ENCODE data around the gene EPHA2. TPM values are rescaled to one million over a fixed set of nuclear protein-coding genes. Genes with fewer than 3 reads are reported as not detected.

EPHA2 gene
- total RNA-seq, 1 experiment from 2014 or later: 91.6 TPM

GRCh38 chr1:16180291-16180824 is 24.5 kb upstream of the EPHA2 start:
- peak; percentile 54 for DNase-seq (ENCODE audit: low spot score)
- H3K9me3 ChIP-seq (ENCODE audit: low read depth, low read length, poor library complexity, severe bottlenecking): no peaks in the 10 kb centered on the region
- no peaks in the 10 kb centered on the region for H3K36me3 ChIP-seq (ENCODE audit: insufficient read depth, low read length, poor library complexity, severe bottlenecking)
- H3K27me3 ChIP-seq (replicated peaks; ENCODE audit: insufficient read depth, low read depth, low read length, poor library complexity): no peaks in the 10 kb centered on the region
- TF ChIP-seq EZH2 (IDR thresholded peaks at IDR 0.05; ENCODE audit: borderline replicate concordance, low read depth, low read length, poor library complexity, severe bottlenecking) (no peak), CTCF (conservative IDR thresholded peaks at IDR 0.05; ENCODE audit: low read depth, low read length) (no peak)
- no peak overlapping the region for H3K4me3 ChIP-seq (ENCODE audit: low read depth, low read length, poor library complexity, severe bottlenecking)
- intact Hi-C loops (cut with micrococcal nuclease; ENCODE audit: unreplicated experiment): no loop called here
- POLR2A ChIA-PET (ENCODE audit: low non-redundant PET): no interaction called here
- no peak overlapping the region for H3K27ac ChIP-seq (ENCODE audit: low read depth, low read length, poor library complexity, severe bottlenecking)
- BruUV-seq (replicated peaks): no TSS peak
- CTCF ChIA-PET: interaction anchor here (1.4 kb wide), 1 partner anchor 101 kb away, joined by 8 read pairs; no protein-coding TSS in a partner anchor
- peaks cover 16% of the 10 kb centered on the region for H3K4me1 ChIP-seq (ENCODE audit: insufficient read depth, low read length, poor library complexity, severe bottlenecking)

- no peak overlapping the region for H3K4me3 ChIP-seq (ENCODE audit: low read depth, low read length, poor library complexity, severe bottlenecking)
- CTCF ChIA-PET: no interaction called here
- H3K4me1 ChIP-seq (ENCODE audit: insufficient read depth, low read length, poor library complexity, severe bottlenecking): peaks cover 25% of the 10 kb centered on the region
- DNase-seq (ENCODE audit: low spot score): no peak
- BruUV-seq (replicated peaks): no TSS peak
- no peaks in the 10 kb centered on the region for H3K36me3 ChIP-seq (ENCODE audit: insufficient read depth, low read length, poor library complexity, severe bottlenecking)
- TF ChIP-seq EZH2 (IDR thresholded peaks at IDR 0.05; ENCODE audit: borderline replicate concordance, low read depth, low read length, poor library complexity, severe bottlenecking) (no peak), CTCF (conservative IDR thresholded peaks at IDR 0.05; ENCODE audit: low read depth, low read length) (no peak)
- H3K27ac ChIP-seq (ENCODE audit: low read depth, low read length, poor library complexity, severe bottlenecking): no peak overlapping the region
- POLR2A ChIA-PET (ENCODE audit: low non-redundant PET): no interaction called here
- no peaks in the 10 kb centered on the region for H3K27me3 ChIP-seq (replicated peaks; ENCODE audit: insufficient read depth, low read depth, low read length, poor library complexity)
- H3K9me3 ChIP-seq (ENCODE audit: low read depth, low read length, poor library complexity, severe bottlenecking): no peaks in the 10 kb centered on the region
- intact Hi-C loops (cut with micrococcal nuclease; ENCODE audit: unreplicated experiment): no loop called here
These were observed 23.0 kb upstream of the EPHA2 start for GRCh38 chr1:16178596-16179497.

- Histone ChIP-seq H3K27me3 (replicated peaks; ENCODE audit: insufficient read depth, low read depth, low read length, poor library complexity) (no peaks in the 10 kb centered on the region), H3K4me1 (ENCODE audit: insufficient read depth, low read length, poor library complexity, severe bottlenecking) (peaks cover 25% of the 10 kb centered on the region), H3K4me3 (ENCODE audit: low read depth, low read length, poor library complexity, severe bottlenecking) (no peak overlapping the region), H3K9me3 (ENCODE audit: low read depth, low read length, poor library complexity, severe bottlenecking) (no peaks in the 10 kb centered on the region), H3K27ac (ENCODE audit: low read depth, low read length, poor library complexity, severe bottlenecking) (no peak overlapping the region), H3K36me3 (ENCODE audit: insufficient read depth, low read length, poor library complexity, severe bottlenecking) (no peaks in the 10 kb centered on the region)
- ChIA-PET POLR2A (ENCODE audit: low non-redundant PET) (no interaction called here), CTCF (no interaction called here)
- BruUV-seq (replicated peaks): no TSS peak
- intact Hi-C loops (cut with micrococcal nuclease; ENCODE audit: unreplicated experiment): no loop called here
- no peak for DNase-seq (ENCODE audit: low spot score)
- TF ChIP-seq CTCF (conservative IDR thresholded peaks at IDR 0.05; ENCODE audit: low read depth, low read length): no peak
- no peak for TF ChIP-seq EZH2 (IDR thresholded peaks at IDR 0.05; ENCODE audit: borderline replicate concordance, low read depth, low read length, poor library complexity, severe bottlenecking)
These were observed 21.4 kb upstream of the EPHA2 start for GRCh38 chr1:16177306-16177705.
